ENCODE measurements around the gene SFI1.
A peak's percentile ranks its signal among the peaks of the same experiment; 100 is the strongest.
"Not testable (repeated sequence)": the region's sequence is repeated elsewhere in the genome, so short reads cannot be mapped to it uniquely, and the experiment has no call there.

Gene SFI1, protein sequence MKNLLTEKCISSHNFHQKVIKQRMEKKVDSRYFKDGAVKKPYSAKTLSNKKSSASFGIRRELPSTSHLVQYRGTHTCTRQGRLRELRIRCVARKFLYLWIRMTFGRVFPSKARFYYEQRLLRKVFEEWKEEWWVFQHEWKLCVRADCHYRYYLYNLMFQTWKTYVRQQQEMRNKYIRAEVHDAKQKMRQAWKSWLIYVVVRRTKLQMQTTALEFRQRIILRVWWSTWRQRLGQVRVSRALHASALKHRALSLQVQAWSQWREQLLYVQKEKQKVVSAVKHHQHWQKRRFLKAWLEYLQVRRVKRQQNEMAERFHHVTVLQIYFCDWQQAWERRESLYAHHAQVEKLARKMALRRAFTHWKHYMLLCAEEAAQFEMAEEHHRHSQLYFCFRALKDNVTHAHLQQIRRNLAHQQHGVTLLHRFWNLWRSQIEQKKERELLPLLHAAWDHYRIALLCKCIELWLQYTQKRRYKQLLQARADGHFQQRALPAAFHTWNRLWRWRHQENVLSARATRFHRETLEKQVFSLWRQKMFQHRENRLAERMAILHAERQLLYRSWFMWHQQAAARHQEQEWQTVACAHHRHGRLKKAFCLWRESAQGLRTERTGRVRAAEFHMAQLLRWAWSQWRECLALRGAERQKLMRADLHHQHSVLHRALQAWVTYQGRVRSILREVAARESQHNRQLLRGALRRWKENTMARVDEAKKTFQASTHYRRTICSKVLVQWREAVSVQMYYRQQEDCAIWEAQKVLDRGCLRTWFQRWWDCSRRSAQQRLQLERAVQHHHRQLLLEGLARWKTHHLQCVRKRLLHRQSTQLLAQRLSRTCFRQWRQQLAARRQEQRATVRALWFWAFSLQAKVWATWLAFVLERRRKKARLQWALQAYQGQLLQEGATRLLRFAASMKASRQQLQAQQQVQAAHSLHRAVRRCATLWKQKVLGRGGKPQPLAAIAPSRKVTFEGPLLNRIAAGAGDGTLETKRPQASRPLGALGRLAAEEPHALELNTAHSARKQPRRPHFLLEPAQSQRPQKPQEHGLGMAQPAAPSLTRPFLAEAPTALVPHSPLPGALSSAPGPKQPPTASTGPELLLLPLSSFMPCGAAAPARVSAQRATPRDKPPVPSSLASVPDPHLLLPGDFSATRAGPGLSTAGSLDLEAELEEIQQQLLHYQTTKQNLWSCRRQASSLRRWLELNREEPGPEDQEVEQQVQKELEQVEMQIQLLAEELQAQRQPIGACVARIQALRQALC

DNA sequence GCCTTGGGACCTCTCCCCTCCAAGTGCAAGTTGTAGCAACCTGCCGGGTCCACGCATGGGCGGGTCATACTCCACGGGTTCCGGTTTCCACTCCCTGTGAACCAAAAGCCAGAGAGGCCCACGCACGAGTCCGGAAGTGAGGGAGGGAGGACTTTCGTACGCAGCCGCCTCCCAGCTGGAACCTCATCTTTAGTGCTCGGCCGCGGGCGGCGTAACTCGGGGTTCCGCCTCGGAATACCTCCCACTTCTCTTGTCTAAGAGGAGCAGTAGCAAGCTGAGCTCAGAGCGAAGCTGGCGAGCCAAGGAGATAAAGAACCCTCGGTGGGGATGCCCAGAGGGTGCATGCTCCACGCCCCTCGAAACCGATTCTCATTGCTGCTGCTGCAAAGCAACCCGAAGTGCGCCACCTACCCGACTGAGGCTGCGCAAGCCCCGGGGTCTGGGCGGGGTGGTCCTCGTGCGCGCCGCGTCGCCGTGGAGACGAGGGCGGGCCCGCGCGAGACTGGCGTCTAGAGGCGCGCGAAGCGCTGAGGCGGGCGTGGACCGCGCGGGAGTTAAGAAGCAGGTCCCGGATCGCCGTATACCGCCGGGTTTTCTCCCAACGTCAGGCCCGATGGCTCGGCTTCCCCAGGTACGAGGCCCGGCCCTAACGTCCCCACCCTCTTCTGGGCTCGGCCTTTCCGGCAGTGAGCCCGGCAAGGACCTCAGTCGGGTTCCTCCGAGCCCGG is at the start of gene SFI1:
TSS of gene SFI1 (plus strand) at position 530 of the 728 bp plus-strand sequence. CDS start 11,749 bp downstream, outside the sequence.
- DNase-seq, result peak; percentile 14

DNA sequence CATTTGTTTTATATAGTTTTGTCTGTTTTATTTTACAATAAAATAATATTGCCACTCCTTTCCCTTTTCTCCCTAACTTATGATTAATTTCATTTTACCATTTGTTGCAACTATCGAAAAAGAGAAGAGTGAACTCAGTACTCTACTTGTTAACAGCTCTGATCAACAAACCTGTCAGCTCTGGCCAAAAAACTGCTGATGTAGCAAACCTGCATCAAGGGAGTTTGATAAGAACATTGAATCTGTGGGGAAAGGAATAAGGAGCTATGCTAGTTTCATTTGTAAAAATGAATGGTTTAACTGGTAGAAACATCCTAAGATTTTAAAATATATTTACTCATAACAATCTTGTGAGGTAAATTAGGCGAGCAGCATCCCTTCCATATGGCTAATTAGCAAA is 49.6 kb upstream of the SFI1 start:
- DNase-seq, result no peak

DNA sequence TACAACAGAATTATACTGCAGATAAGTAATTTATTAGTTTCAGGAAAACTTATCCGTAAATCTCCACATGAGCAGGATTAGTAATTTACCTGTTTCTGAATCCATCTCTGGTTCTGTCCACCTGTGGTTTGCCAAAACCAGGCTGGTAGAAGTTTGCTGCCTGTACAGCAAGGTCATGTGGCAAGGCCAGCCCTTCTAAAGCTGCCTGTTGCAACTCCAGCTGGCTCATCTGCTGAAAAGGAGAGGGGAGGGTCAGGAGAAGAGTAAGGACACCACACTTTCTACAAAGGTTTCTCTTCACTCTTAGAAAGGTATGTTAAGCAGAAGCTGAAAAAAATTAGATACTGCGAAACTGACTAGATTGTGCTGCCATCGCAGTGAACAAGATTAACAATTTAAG is 49.0 kb upstream of the SFI1 start:
- DNase-seq, result no peak

DNA sequence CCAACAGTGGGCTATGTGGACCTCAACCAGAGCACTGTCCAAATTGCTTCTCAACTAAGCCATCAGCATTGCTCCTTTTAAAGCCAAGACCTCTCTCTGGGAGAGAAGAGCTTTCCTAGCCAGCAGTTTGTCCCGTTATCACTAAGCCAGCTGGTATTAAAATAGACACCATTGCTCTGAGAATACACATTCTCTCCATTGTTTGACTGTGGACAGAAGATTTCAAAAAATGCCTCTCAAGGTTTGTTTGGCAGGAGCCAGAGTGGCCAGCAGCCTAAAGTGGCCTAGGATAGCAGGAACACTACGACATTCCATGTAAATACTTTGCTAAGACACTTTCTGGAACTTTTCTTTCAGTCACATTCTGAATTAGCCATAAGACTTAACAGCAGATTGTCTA is 48.0 kb upstream of the SFI1 start:
- DNase-seq, result no peak

DNA sequence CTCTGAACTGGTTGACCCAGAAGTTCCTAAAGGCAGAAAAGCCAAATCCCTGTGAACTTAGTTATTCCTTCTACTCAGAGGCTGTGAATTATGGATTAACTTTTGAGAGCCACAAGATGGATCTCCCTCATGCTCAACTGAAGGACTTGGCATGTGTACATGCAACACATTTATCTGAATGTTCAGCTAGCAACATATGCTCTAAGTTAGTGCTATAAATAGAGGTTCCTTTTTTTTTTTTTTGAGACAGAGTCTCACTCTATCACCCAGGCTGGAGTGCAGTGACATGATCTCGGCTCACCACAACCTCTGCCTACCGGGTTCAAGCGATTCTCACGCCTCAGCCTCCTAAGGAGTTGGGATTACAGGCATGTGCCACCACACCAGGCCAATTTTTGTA is 46.8 kb upstream of the SFI1 start:
- DNase-seq, result no peak

DNA sequence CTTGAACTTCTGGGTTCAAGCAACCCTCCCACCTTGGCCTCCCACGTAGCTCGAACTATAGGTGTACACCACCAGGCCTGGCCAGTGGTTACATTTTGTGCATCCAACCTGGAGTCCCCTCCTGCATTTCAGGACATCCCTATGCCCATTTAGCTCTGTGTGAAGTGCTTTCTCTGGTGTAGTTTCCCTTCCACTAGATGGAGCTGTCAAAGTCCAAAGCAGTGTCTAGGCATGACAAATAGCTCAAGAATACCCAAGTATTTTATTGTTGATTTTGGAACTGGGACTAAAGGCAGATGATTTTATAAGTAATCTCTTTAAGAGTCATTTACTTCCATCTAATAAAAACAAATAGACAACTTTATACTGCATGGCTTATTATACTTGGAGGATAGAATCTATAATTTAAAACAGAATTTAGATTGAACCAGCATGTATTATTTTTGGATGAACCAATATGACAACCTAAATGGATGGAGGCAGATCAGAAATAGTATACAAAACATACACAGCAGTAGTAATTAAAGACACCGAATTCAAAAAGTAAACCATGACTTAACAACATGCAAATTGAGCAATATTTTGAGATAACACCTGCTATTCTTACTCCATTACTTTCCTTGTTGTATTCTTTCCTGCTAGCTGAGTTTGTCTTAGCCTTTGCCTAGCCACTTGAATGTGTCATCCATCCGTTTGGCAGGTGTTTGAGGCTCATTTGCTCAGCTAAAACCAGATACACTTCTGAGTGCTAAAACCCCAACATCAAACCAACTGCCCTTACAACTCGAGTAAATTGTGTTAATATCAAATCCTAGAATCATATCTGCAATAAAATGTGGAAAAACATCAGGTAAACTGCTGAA is 44.4 kb upstream of the SFI1 start:
- no peak for DNase-seq

DNA sequence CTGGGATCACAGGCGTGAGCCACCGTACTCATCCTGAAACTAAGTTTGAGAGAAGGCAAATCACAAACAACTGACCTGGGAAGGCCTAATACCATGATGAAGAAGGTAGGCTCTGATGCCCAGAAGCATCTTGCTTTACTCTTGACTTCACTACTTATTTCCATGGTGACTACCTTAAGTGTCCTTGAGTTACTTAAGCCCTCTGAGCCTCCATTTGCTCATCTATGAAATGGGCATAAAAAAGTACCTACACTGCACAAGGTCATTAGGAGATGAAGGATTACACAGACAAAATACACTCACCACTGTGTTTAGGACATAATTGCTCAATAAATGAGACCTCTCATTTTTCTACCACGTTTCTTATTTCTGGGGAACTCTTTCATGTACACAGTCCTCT is 34.6 kb upstream of the SFI1 start:
- no peak for DNase-seq

DNA sequence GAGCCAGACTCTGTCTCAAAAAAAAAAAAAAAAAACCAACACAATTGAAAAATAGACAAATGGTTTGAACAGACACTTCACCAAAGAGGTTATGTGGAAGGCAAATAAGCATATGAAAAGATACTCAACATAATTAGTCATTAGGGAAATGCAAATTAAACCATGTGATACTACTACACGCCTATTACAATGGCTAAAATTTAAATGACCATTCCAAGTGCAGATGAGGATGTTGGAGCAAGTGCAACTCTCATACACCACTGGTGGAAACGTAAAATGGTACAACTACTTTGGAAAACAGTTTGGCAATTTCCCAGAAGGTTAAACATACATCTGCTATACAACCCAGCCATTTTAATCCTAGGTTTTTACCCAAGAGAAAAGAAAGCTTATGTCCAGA is 31.0 kb upstream of the SFI1 start:
- DNase-seq, result no peak

DNA sequence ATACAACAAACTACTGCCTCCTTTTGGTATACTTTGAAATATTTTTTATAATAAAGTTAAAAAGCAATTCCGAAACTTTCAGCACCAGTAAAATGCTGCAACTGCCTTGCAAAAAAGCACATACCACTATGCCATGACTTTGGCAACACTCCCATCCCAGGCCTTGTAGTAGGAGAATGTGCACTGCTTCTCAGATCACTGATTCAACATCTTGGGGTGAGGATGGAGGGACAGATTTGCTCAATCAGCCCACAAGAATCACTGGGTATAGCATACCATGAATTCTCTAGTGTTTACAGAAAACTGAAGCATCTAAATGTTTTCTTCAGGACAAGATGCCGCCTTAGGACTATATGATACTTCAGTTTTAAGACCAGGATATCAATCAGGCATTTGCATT is 21.6 kb upstream of the SFI1 start:
- DNase-seq, result no peak

DNA sequence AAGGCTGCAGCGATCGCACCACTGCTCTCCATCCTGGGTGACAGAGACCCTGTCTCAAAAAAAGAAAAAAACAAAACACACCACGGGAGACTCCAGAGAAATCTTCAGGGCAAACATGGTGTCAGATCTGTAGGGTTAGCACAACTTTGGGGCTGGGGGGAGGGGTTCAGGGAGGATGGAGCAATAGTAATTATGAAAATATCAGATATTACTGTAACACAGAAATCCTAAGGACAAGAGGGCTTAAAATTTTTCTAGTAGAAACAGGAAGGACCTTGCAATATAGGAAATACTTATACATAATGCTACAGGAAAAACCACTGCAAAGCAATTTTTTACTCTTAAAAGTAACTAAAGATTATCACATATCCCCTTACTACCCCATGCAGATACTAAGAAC is 20.5 kb upstream of the SFI1 start:
- DNase-seq, result no peak

DNA sequence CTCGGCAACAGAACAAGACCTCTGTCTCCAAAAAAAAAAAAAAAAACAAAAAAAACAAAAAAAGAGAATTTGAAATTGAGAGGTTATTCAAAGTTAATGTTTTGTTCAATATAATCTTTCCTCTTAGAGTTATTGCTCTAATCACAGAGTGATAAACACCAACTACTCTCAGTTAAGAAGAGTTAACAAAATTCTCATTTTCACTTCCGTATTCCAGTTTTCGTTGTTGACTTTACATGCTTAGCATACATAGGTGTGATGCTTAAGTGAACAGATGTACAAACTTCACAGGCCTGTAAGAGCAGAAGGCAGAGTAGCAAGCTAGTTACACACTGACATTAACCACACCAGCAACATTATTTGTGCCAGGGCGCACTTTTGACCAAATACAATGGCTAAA is 19.0 kb upstream of the SFI1 start:
- no peak for DNase-seq

DNA sequence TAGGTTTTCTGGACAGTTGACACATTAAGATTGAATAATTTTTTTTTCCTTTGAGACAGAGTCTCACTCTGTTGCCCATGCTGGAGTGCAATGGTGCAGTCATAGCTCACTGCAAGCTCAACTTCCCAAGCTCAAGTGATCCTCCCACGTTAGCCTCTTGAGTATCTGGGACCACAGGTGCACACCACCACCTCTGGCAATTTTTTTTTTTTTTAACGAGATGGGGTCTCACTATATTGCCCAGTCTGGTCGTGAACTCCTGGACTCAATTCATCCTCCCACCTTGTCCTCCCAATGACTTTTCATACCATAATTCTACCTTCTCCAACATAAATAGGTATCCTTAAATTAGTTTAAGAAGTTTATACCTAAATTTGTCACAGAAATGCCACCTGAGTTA is 15.2 kb upstream of the SFI1 start:
- DNase-seq, result no peak

DNA sequence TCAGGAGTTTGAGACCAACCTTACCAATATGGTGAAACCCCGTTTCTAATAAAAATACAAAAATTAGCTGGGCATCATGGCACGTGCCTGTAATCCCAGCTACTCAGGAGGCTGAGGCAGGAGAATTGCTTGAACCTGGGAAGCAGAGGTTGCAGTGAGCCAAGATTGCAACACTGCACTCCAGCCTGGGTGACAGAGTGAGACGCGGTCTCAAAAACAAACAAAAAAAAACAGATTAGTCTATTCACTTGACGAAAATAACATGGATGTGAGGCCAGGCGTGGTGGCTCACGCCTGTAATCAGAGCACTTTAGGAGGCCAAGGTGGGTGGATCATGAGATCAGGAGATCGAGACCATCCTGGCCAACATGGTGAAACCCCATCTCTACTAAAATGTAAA is 13.9 kb upstream of the SFI1 start:
- DNase-seq, result not testable (repeated sequence)

DNA sequence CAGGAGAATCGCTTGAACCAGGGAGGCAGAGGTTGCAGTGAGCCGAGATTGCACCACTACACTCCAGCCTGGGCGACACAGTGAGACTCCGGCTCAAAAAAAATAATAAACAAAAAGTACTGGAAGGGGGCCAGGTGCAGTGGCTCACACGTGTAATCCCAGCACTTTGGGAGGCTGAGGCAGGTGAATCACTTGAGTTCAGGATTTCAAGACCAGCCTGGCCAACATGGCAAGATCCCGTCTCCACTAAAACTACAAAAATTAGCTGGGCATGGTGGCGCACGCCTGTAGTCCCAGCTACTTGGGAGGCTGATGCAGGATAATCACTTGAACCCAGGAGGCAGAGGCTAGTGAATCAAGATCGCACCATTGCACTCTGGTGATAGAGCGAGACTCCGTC is 10.0 kb upstream of the SFI1 start:
- not testable (repeated sequence) for DNase-seq

DNA sequence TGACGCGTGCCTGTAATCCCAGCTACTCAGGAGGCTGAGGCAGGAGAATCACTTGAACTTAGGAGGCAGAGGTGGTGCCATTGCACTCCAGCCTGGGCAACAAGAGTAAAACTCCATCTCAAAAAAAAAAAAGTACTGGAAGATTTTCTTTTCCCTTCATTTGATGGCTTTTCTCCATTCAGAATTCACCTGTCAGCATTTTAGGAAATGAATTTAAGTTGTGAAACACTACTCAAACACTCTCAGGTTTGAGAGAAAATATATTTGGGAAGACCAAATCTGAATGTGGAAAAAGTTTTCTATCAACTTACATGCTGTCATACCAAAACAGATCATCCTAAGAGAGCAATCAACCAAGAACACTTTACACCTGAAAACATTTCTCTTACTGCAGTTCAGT is 9.4 kb upstream of the SFI1 start:
- no peak for DNase-seq

DNA sequence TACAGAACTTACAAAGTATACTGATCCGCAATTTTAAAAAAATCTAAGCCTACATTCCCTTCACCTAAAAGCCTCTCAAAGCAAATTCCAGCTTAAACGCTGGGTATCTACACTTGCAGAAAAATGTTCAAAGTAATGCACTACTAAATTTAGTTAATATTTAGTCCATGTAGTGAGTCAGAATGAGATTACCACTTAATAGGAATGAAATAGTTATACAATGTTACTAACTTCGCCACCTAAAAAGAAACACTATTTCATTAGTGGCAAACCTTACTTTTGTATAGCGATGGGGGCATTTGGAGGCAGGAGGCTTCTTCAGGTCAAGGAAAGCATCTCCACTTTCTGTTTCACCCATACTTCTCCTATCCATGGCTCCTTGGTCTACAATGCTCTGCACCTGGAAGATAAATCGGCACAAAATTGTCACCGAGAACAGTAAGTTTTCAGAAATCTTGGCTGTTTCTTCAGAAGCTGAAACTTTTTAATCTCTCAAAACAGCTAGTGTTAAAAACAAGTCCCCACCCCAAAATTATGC is 7.9 kb upstream of the SFI1 start:
- DNase-seq, result no peak

DNA sequence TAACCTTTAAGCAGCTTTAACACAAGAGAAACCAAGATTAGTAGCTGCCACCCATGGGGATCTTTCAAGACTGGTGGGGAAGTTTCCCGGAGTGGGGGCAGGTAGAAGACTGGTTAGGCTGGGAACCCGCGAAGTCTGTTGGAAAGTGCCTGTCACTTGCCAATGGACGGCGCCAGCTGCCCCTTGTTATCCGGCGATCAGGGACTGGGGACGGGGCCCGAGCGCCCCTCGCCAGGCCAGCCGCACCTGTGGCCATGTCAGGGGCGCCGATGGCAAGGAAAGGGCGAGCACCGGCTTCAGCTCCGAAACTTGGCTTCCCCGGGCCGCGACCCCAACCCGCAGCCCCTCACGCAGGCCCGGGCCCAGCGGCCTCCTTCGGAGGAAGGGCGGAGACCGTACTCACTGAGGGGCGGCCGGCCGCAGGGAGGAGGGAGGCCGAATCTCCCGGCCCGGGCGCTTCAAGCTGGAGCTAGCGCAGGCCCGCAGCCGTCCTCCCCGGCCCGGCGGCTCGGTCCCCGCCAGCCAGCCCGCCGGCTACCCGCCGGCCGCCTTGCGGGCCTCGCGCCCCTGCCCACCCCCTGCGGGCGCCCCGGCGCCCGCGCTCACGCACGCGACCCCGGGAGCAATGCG is 7.2 kb upstream of the SFI1 start:
- DNase-seq, result no peak

DNA sequence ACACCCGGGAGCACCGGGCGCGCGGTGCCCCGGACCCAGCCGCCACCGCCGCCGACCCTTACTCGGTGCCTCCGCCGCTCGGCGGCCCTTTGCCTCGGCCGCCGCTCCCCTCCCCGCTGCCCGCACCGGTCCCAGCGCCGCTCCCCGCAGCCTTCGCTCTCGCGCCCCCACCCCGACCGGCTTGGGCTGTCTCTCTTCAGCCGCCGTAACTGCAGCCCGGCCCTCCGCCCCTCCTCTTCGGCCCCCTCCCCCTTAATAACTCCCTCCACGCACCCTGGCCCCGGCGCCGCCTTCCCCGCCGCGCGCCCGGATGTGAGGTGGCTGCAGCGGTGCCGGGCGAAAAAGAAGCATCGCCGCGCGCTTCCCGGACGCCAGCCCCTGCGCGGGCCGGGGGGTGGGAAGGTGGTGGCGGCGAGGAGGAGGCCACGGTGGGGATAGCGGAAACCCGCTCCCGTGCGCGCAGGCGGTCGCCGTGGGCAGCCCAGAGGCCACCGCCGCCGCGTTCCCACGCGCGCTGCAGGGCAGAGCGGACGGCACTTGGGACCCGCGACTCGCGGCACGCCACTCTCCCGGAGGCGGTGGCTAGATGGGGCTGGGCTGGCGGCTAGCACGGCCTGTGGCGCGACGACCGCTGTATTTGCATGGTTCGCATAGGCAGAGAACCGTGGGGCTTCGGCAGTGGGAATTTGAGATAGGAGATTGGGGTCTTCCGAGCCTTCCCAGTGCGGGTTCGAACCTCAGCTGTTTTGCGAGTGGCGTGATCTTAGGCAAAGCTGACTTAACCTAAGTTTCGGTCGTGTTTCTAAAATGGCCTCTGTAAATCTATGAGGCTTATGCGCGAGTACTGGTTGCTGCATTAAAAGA is 6.5 kb upstream of the SFI1 start, which contains the start of gene EIF4ENIF1:
TSS of gene EIF4ENIF1 (minus strand) at position 211 of the 864 bp plus-strand sequence. CDS start 1,124 bp downstream, outside the sequence.
- DNase-seq, result peak; percentile 8

DNA sequence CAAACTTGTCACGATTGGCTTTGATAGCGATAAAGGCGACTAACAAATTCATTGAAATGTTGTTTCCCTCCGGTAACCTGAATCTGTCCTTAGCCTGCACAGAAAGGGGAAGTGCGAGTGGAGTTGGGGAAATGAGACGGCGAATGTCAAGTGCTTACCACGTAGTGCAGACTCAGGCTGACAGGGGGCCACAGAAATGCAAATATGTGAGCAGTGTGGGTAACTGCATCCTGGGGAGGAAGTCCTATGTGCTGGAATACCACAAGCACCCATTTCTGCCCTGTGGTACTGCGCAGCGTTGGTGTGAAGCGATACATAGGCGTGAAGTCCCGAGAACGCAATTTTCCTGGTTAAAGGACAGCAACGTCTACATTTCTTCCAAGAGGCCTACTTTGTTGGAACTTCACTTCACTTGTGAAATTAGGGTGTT is 5.8 kb upstream of the SFI1 start:
- DNase-seq, result no peak
